T-helper 2 cell treated with Interferon-gamma antibody and Interleukin-4, amounts not matched to agents 5 μg/mL and 100 μg/mL, for 36 hours (primary cell): Measurements from ENCODE around the gene D2HGDH.
"Not testable (repeated sequence)": the region's sequence is repeated elsewhere in the genome, so short reads cannot be mapped to it uniquely, and the experiment has no call there.

Experiments
- DNase-seq: peaks from one replicate; pipeline ENCODE4 v3.0.0; 2021; ENCODE audit warnings: low spot score
- H3K27ac Mint-ChIP-seq: one replicate; pipeline ENCODE4 v1.8.0; 2021; ENCODE audit warnings: mild to moderate bottlenecking, mixed read lengths
- H3K27me3 Mint-ChIP-seq: one replicate; pipeline ENCODE4 v1.8.0; 2021; ENCODE audit warnings: low read depth, mixed read lengths
- H3K36me3 Mint-ChIP-seq: one replicate; pipeline ENCODE4 v1.8.0; 2021; ENCODE audit warnings: low read depth, mixed read lengths
- H3K4me1 Mint-ChIP-seq: one replicate; pipeline ENCODE4 v1.8.0; 2021; ENCODE audit warnings: low read depth, mixed read lengths
- H3K4me3 Mint-ChIP-seq: one replicate; pipeline ENCODE4 v1.8.0; 2022; ENCODE audit warnings: mild to moderate bottlenecking, moderate library complexity, mixed read lengths
- H3K9me3 Mint-ChIP-seq: one replicate; pipeline ENCODE4 v1.8.0; 2021; ENCODE audit warnings: mixed read lengths

D2HGDH gene

DNA sequence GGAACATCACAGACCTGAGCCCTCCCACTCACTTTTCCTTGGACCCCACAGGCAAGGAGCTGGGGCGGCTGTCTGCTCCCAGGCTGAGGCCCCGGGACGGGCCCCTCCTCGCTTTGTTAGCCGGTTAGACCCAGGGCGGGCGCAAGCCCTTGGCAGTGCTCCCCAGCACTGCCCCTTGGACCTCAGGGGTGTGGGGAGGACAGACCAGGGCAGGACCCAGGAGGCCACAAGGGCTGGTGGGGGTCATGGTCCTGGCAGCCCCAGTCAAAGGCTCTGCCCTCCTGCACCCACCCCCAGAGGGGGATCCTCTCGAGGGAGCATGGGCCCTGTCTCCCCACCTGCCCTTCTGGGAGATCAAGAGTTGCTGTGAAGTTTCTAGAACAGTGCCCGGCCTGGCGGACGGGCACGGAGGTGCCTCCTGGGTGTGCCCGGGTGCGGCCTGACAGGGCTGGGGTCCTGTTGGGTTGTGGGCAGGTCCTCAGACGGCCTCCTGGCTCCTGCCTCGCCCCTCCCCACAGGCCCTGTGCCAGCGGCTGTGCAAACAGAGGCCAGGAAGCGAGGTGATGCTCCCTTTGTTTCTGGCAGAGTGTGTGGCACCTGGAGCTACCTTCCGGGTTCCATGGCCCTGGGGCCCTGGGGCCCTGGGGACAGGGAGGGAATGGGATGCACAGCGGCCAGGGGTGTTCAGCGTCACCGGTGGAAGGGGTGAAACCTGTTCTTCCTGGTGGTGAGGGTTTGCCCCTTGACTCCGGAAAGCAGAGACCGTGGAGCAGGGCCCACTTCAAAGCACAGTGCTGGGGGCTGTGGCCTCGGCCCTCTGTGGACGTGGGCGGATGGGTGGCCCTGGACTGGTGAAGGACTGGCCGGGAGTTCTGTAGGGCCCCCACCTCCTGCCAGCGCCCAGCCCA, 39.3 kb downstream of the D2HGDH start:
- H3K4me3 Mint-ChIP-seq = no peak overlapping the region
- no peaks in the 10 kb centered on the region for H3K36me3 Mint-ChIP-seq
- DNase-seq = no peak
- no peaks in the 10 kb centered on the region for H3K27me3 Mint-ChIP-seq
- H3K9me3 Mint-ChIP-seq = no peaks in the 10 kb centered on the region
- H3K27ac Mint-ChIP-seq = no peak overlapping the region
- H3K4me1 Mint-ChIP-seq = peaks cover 5% of the 10 kb centered on the region

DNA sequence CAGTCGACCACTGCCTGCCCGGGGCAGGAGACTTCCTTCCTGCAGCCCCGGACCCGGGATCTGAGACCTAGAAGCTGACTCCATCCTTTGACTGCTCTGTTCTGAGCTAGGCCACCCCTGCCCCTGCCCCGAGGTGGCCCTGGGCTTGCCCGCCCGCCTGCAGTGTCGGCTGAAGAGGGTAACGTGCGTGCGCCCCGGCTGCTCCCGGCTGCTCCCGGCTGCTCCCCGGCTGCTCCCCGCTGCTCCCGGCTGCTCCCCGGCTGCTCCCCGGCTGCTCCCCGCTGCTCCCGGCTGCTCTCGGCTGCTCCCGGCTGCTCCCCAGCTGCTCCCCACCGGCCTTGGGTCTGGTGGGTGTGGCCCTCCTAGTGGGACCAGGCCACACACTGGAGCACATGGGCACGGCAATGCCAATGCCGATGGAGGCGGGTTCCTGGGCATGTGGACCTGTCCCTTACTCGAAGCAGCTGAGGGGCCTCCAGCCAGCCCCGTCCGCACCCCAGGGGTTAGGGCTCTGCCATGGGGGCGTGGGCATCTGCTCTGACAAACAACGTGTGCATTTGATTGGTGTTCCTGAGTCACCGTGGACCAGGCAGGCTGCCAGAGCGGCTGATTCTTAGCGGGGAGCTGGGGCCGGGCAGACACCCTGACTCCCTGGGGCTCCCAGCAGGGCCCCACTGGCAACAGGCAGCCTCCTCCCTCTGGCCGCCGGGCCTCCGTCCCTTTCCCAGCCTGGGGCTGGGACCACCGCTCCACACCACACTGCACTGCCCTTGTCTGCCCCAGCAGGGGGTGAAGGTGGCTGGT, 40.2 kb downstream of the D2HGDH start:
- Mint-ChIP-seq H3K36me3 (no peaks in the 10 kb centered on the region), H3K27ac (no peak overlapping the region), H3K4me1 (peaks cover 5% of the 10 kb centered on the region), H3K27me3 (no peaks in the 10 kb centered on the region), H3K4me3 (no peak overlapping the region), H3K9me3 (no peaks in the 10 kb centered on the region)
- DNase-seq = no peak

DNA sequence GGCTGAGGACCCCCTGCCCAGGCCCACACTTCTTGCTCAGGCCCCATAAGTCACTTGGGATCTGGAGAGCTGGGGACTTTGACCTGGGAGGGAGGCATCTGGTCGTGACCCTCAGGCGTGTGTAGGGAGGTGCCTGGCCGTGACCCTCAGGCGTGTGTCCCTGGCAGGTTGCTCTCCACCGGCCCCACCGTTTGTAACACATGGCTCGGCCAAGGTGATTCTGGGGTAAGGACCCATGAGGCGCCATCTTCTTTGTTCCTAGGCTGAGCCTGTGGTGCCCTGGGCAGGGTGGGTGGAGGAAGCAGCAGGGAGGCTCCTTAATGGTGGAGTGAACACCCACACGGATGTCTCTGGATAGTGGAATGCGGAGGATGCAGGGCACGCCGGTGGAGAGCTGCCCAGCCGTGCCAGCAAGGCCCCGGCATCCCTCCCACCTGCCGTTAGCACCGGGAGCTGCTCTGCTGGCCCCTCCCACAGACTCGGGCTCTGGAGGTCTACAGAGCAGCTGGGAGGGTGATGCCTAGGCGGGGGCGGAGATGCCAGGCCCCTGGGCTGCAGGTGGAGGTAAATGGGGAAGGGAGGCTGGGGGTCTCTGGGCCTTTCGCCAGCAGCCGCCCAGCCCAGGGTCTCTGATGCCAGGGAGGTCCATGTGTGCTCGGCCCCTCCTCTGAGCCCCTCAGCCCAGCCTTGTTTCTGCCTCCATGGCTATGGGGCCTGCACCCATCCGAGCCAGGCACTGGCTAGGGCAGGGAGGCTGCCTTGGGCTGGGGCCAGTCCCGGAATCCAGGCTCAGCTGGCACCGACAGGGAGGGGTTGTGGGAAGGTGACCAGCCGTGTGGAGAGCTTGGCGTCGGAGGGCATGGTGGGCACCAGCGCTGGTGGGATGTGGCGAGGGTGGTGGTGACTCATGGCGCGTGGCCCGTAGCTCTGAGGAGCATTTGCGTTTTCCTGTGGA, 41.1 kb downstream of the D2HGDH start:
- no peak for DNase-seq
- no peaks in the 10 kb centered on the region for H3K36me3 Mint-ChIP-seq
- H3K9me3 Mint-ChIP-seq = peaks cover 2% of the 10 kb centered on the region
- no peaks in the 10 kb centered on the region for H3K27me3 Mint-ChIP-seq
- H3K4me3 Mint-ChIP-seq = no peak overlapping the region
- H3K4me1 Mint-ChIP-seq = peaks cover 5% of the 10 kb centered on the region
- H3K27ac Mint-ChIP-seq = no peak overlapping the region

DNA sequence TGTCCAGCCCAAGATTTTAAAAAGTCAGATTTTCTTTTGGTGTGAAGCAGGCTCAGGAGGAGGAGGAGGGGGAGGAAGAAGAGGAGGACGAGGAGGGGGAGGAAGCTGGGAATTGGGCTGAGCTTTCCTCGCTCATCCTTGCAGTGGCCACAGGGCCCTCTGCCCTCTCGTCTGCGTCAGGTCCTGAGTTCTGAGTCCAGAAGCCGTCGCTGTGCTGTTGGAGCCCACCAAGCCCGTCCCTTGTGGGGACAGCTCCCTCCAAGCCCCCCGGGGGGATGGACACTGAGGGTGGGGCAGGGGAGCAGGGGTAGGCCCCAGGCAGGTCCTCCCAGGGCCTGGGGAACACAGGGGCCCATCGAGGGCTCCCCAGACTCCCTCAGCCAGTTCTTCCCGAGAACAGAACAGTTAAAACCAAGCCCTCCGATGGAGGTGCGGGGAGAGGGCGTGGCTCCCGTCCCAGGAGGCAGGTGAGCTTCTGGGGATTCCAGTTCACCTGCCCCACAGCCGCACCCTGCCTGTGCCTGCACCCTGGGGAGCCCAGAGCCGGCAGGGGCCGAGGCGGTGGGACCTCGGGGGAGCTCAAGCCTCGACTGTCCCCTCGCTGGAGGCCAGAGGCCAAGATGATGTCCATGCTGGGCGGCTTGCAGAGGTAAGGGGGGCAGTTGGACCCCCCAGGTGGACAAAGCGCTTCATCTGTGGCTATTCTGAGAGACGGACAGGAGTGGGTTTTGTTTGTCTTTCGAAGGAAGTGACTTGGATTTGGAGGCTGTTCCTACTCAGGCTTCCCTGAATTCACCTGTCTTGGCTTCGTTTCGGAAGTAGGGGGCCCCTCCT, 42.1 kb downstream of the D2HGDH start, which contains the start of gene GAL3ST2:
GAL3ST2 (plus strand) TSS at position 487 of the 834 bp plus-strand sequence; CDS start at position 621, 134 bp downstream.
- DNase-seq = no peak
- H3K36me3 Mint-ChIP-seq = no peaks in the 10 kb centered on the region
- peaks cover 5% of the 10 kb centered on the region for H3K4me1 Mint-ChIP-seq
- peaks cover 11% of the 10 kb centered on the region for H3K9me3 Mint-ChIP-seq
- H3K4me3 Mint-ChIP-seq = no peak within 1 kb of the TSS
- no peak within 1 kb of the TSS for H3K27ac Mint-ChIP-seq
- no peaks in the 10 kb centered on the region for H3K27me3 Mint-ChIP-seq

DNA sequence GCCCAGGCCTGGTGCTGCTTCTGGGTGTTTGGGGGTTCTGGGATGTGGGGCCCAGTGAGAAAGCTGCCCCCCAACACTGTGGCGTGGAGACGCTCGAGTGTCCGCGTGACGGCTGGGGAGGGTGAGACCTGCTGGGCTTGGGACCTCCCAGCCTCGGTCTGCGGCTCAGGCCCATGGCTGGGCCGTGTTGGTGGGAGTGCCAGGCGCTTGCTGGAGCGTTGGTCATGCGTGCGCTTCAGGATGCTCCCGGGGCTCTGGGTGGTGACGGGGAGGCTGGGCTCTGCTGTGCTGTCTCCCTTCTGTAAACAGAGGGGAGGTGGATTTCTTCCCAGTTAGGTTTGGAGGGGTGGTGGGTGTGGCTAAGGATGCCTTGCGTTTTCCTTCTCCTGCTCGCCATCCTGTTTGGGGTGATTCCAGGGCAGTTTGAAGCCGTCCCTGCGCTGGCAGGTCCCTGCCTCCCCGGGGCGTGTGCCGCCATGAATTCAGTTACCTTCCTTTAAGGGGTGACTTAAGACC, 42.8 kb downstream of the D2HGDH start:
- Mint-ChIP-seq H3K9me3 (peaks cover 11% of the 10 kb centered on the region), H3K36me3 (no peaks in the 10 kb centered on the region), H3K27me3 (no peaks in the 10 kb centered on the region), H3K4me1 (peaks cover under 1% of the 10 kb centered on the region), H3K27ac (no peak overlapping the region), H3K4me3 (no peak overlapping the region)
- DNase-seq = no peak

DNA sequence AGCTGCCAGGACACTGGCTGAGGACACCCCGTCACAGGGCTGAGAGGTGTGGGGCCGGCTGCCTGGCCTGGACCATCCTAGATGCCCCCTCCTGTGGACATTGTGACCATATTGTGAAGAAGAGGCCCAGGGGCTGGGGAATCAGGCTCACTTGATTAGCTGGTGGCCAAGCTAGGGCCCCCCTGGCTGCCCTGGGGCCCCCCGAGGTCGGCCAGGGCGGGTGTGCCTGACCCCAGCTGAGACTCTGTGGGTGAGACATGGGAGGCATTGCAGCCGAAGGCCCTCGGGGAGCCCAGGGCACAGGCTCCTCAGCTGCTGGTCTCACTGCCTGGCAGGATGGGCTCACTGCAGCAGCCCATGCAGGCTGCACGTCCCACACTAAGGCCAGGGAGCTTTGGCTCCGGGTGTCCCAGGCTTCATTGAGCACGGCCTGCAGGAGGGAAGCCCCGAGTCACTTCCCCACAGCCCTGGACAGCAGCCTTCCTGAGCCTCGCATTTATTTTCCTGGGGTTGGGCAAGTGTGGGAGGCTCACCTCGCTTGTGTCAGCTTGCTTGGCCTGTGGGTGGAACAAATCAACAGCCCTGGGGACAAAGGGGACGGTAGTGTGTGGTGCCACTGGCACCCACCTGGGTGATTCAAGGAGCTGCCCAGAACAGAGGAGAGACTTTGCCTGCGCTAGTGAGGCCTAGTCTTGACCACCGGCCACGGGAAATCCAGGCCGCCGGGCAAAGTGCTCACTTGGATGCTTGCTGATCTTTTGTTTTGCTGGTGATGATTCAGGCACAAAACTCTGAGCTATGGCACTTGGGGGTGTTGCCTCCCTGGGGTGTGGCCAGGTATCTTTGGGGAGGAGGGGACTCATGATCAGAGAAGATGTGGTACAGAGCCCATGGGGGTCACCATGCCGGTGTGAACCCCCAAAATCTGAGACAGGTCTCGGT, 43.5 kb downstream of the D2HGDH start:
- Mint-ChIP-seq H3K4me3 (no peak overlapping the region), H3K27me3 (no peaks in the 10 kb centered on the region), H3K4me1 (no peaks in the 10 kb centered on the region), H3K9me3 (peaks cover 11% of the 10 kb centered on the region), H3K27ac (no peak overlapping the region), H3K36me3 (no peaks in the 10 kb centered on the region)
- no peak for DNase-seq

DNA sequence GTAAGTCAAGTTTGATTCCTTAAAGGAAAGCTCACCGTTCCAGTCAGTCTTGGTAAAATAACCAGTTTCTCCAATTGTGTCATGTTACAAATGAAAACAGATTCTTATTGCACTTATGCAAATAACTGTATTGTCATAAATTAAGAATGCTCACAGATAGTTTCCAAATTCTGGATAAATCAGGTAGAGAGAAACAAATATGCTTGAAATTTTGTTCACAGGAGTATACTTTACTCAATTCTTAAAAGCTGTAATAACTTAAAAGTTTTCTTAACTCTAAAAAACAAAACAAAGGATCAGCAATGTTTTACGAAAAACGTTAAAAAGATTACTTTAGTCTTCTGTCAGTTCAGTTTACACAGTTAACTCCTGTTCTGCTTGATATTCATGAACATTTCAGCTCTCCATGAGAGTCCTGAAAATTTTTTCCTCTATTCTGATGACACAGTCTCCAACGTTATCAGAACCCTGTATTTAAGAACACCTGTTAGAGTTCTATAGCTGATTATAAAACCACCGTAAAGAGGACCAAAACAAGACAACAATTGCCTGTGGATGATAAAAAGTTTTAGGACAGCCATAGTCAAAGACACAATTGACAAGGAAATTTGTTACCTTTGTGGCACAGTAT, 46.6 kb downstream of the D2HGDH start:
- no peaks in the 10 kb centered on the region for H3K36me3 Mint-ChIP-seq
- peaks cover 22% of the 10 kb centered on the region for H3K9me3 Mint-ChIP-seq
- H3K27me3 Mint-ChIP-seq = no peaks in the 10 kb centered on the region
- no peak overlapping the region for H3K27ac Mint-ChIP-seq
- H3K4me1 Mint-ChIP-seq = no peaks in the 10 kb centered on the region
- DNase-seq = no peak
- H3K4me3 Mint-ChIP-seq = no peak overlapping the region

DNA sequence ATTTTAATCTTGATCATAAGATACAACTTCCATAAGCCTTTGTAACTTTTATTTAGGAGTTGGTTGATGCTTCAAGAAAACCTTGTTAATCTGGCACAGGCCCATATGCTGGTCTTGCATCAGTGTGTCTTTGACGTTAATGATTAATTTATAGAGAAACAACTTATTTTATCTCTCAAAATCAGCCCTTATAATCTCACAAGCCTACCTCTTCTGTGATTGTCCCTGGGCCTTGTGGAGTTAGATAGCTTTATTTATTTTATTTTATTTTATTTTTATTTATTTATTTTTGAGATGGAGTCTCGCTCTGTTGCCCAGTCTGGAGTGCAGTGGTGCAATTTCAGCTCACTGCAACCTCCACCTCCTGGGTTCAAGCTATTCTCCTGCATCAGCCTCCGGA, 47.6 kb downstream of the D2HGDH start:
- DNase-seq, H3K36me3 Mint-ChIP-seq, H3K27me3 Mint-ChIP-seq, H3K4me3 Mint-ChIP-seq, H3K4me1 Mint-ChIP-seq, H3K27ac Mint-ChIP-seq: not testable (repeated sequence)
- peaks cover 26% of the 10 kb centered on the region for H3K9me3 Mint-ChIP-seq

DNA sequence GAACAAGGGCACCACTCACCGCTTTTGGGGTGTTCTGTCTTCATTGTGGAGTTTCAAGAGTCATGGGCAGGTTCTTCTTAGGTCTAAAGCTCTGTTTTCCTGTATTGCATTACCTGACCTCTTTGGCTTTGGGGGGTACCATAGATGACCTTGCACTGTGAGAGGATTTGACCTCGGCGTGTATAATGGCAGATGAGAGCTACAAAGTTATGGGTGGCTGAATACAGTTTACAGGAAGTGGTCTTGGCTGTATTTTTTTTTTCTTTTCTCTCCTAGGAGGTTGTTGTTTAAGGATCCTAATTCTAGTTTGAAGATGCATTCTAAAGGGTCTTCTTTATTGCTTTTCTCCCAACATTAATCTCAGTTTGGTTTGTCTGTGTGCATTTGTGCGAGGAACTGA, 53.7 kb downstream of the D2HGDH start:
- Mint-ChIP-seq H3K9me3 (peaks cover 54% of the 10 kb centered on the region), H3K27ac (no peak overlapping the region), H3K4me3 (no peak overlapping the region), H3K36me3 (no peaks in the 10 kb centered on the region), H3K27me3 (no peaks in the 10 kb centered on the region), H3K4me1 (peaks cover 1% of the 10 kb centered on the region)
- DNase-seq = no peak

DNA sequence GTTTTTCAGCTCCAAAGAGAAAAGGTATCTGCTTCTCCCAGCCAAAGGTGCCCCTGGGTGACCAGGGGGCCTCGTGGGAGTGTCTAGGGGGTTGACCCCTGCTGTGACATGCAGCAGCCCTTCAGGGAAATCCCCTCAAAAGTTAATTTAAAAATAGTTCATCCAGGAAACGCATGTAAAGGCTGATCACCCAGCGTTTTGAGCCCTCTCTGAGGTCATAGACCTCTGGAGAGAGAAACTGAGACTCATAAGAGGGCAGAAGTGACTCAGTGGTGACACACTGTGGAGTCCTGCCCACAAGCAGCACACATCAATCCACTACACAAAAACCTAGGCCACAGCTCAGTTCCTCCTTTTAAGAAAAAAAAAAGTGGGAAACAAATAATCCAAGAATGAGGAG, 54.1 kb downstream of the D2HGDH start:
- Mint-ChIP-seq H3K4me3 (no peak overlapping the region), H3K4me1 (peaks cover 1% of the 10 kb centered on the region), H3K36me3 (no peaks in the 10 kb centered on the region), H3K9me3 (peaks cover 56% of the 10 kb centered on the region), H3K27me3 (no peaks in the 10 kb centered on the region), H3K27ac (no peak overlapping the region)
- peak; percentile 50 for DNase-seq

DNA sequence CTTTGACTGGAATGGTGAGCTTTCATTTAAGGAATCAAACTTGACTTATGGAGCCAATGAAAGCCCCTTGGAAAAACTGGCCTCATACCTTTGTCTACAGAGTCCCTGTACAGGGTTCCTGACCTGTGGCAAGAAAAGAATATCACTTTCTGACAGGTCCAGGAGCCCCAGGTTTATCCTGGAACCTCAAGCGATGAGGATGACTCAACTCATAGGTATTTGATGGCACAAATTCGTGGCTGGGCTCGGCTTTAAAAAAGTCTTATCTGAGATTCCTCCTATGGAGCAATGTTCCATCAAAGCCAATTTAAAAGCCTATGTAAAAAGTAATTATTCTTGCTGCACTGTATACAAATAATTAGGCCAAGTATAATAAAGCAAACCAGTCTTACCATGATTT, 57.0 kb downstream of the D2HGDH start:
- not testable (repeated sequence) for H3K36me3 Mint-ChIP-seq

More for the DNA sequence above, 57.0 kb downstream of the D2HGDH start:
- peaks cover 50% of the 10 kb centered on the region for H3K9me3 Mint-ChIP-seq
- H3K4me3 Mint-ChIP-seq, H3K27ac Mint-ChIP-seq, H3K4me1 Mint-ChIP-seq, H3K27me3 Mint-ChIP-seq, DNase-seq: not testable (repeated sequence)
